RCC 7860 (cell line): Measurements from ENCODE around the gene IFIT2.
A peak's percentile ranks its signal among the peaks of the same experiment; 100 is the strongest.
"Not testable (repeated sequence)": the region's sequence is repeated elsewhere in the genome, so short reads cannot be mapped to it uniquely, and the experiment has no call there.

Source experiments
- DNase-seq: peaks from one replicate; pipeline ENCODE4 v3.0.0-alpha.2; 2015; ENCODE audit warnings: low spot score
- FAIRE-seq: peaks from 2 replicates; lab custom pipeline; 2012; peaks lifted over from hg19 to GRCh38; lab: Jason Lieb, UNC

Gene IFIT2

GRCh38 chr10:89306434-89307268, 4.8 kb downstream of the IFIT2 start:
- FAIRE-seq = no peak
- DNase-seq = no peak

- FAIRE-seq = no peak
- DNase-seq = no peak
Measured at GRCh38 chr10:89307269-89307577, 5.4 kb downstream of the IFIT2 start.

- FAIRE-seq = no peak
- DNase-seq = no peak
Measured at GRCh38 chr10:89308266-89308665, 6.4 kb downstream of the IFIT2 start.

GRCh38 chr10:89308736-89309135, 6.9 kb downstream of the IFIT2 start:
- FAIRE-seq = no peak

GRCh38 chr10:89309156-89310055, 7.6 kb downstream of the IFIT2 start:
- FAIRE-seq (no peak), DNase-seq (no peak)

More at GRCh38 chr10:89308736-89309135, 6.9 kb downstream of the IFIT2 start:
- DNase-seq = no peak

GRCh38 chr10:89310056-89310893, 8.4 kb downstream of the IFIT2 start:
- FAIRE-seq (no peak), DNase-seq (no peak)

GRCh38 chr10:89312973-89313372, 11.1 kb downstream of the IFIT2 start:
- DNase-seq = no peak
- FAIRE-seq = no peak

- no peak for FAIRE-seq
Measured at GRCh38 chr10:89314676-89315075, 12.8 kb downstream of the IFIT2 start.

GRCh38 chr10:89318047-89318446, 16.2 kb downstream of the IFIT2 start:
- not testable (repeated sequence) for DNase-seq, FAIRE-seq

More at GRCh38 chr10:89314676-89315075, 12.8 kb downstream of the IFIT2 start:
- no peak for DNase-seq

GRCh38 chr10:89325081-89325480, 23.2 kb downstream of the IFIT2 start:
- FAIRE-seq, DNase-seq: not testable (repeated sequence)

- FAIRE-seq, DNase-seq: not testable (repeated sequence)
Measured at GRCh38 chr10:89325856-89326255, 24.0 kb downstream of the IFIT2 start.

GRCh38 chr10:89327803-89328441, 26.1 kb downstream of the IFIT2 start, which contains the start of gene IFIT3:
Gene IFIT3 (plus strand): TSS chr10:89327997. CDS start chr10:89328074, 77 bp downstream.
- DNase-seq = peak; percentile 68
- peak; percentile 91 for FAIRE-seq

GRCh38 chr10:89329151-89329550, 27.3 kb downstream of the IFIT2 start:
- no peak for FAIRE-seq
- DNase-seq = no peak

GRCh38 chr10:89330014-89330413, 28.2 kb downstream of the IFIT2 start:
- DNase-seq, FAIRE-seq: not testable (repeated sequence)

GRCh38 chr10:89330537-89331212, 28.8 kb downstream of the IFIT2 start:
- no peak for FAIRE-seq
- no peak for DNase-seq

GRCh38 chr10:89331487-89332122, 29.8 kb downstream of the IFIT2 start:
- FAIRE-seq, DNase-seq: not testable (repeated sequence)

- DNase-seq (peak; percentile 67), FAIRE-seq (peak; percentile 79)
Measured at GRCh38 chr10:89332123-89332633, 30.3 kb downstream of the IFIT2 start.

GRCh38 chr10:89335226-89335625, 33.4 kb downstream of the IFIT2 start:
- FAIRE-seq = no peak

GRCh38 chr10:89336241-89336640, 34.4 kb downstream of the IFIT2 start:
- DNase-seq = no peak
- FAIRE-seq = no peak

More at GRCh38 chr10:89335226-89335625, 33.4 kb downstream of the IFIT2 start:
- DNase-seq = no peak
